GM19468 (cell line): ENCODE results near the gene INPP5A.

Experiments used
- ATAC-seq: cut with Tn5 transposase; IDR thresholded peaks from one replicate; pipeline ENCODE4 v1.9.1; 2021; ENCODE audit warnings: mild to moderate bottlenecking, moderate library complexity, moderate number of reproducible peaks; ENCODE audit not compliant: unreplicated experiment; ENCODE audit errors: extremely low read depth

INPP5A gene

GRCh38 chr10:132798876-132799275, 261.3 kb downstream of the INPP5A start:
- ATAC-seq, result no peak

- ATAC-seq, result no peak
Measured at GRCh38 chr10:132799865-132800264, 262.3 kb downstream of the INPP5A start.

GRCh38 chr10:132802048-132802447, 264.5 kb downstream of the INPP5A start:
- no peak for ATAC-seq

GRCh38 chr10:132802694-132803320, 265.2 kb downstream of the INPP5A start:
- ATAC-seq, result no peak

- no peak for ATAC-seq
Measured at GRCh38 chr10:132803416-132804210, 266.0 kb downstream of the INPP5A start.

GRCh38 chr10:132804287-132804686, 266.7 kb downstream of the INPP5A start:
- no peak for ATAC-seq

- ATAC-seq, result no peak
Measured at GRCh38 chr10:132804785-132805426, 267.3 kb downstream of the INPP5A start.

- no peak for ATAC-seq
Measured at GRCh38 chr10:132805599-132805998, 268.0 kb downstream of the INPP5A start.

- ATAC-seq, result no peak
Measured at GRCh38 chr10:132806110-132806509, 268.5 kb downstream of the INPP5A start.

- no peak for ATAC-seq
Measured at GRCh38 chr10:132806561-132807003, 269.0 kb downstream of the INPP5A start.

GRCh38 chr10:132807621-132808049, 270.0 kb downstream of the INPP5A start:
- no peak for ATAC-seq

GRCh38 chr10:132808383-132809231, 271.0 kb downstream of the INPP5A start:
- ATAC-seq, result no peak

- ATAC-seq, result no peak
Measured at GRCh38 chr10:132809232-132810140, 271.9 kb downstream of the INPP5A start.

- ATAC-seq, result no peak
Measured at GRCh38 chr10:132810141-132810806, 272.7 kb downstream of the INPP5A start.

- ATAC-seq, result no peak
Measured at GRCh38 chr10:132810807-132811700, 273.5 kb downstream of the INPP5A start.

GRCh38 chr10:132811891-132812481, 274.4 kb downstream of the INPP5A start:
- ATAC-seq, result no peak

GRCh38 chr10:132812520-132812919, 274.9 kb downstream of the INPP5A start:
- ATAC-seq, result no peak
